SU-DHL-6 (cell line): ENCODE data around the gene SPNS3.

ENCODE experiments used
- H2AFZ ChIP-seq: fragments of 200-600 bp; sonication (generic); 2 replicates; pipeline ENCODE4 v1.6.1; 2014; ENCODE audit warnings: low read depth, mild to moderate bottlenecking, moderate library complexity, mixed read lengths, antibody characterized with exemption, low read length; ENCODE audit not compliant: severe bottlenecking
- H3F3A ChIP-seq: fragments of 200-600 bp; shearing (Covaris generic); 2 replicates; pipeline ENCODE4 v1.6.0; 2016; ENCODE audit warnings: antibody characterized with exemption, mild to moderate bottlenecking; ENCODE audit not compliant: insufficient read depth
- H3K27ac ChIP-seq: fragments of 200-600 bp; sonication (generic); 2 replicates; pipeline ENCODE4 v1.5.1; 2016; ENCODE audit warnings: low read depth, mild to moderate bottlenecking, low read length, moderate library complexity, mixed read lengths
- H3K27me3 ChIP-seq: fragments of 200-600 bp; sonication (generic), shearing (Covaris generic); 2 replicates; pipeline ENCODE4 v1.6.0; 2014; ENCODE audit warnings: mild to moderate bottlenecking, low read length
- H3K36me3 ChIP-seq: fragments of 200-600 bp; sonication (generic); 2 replicates; pipeline ENCODE4 v1.6.1; 2014; ENCODE audit warnings: mild to moderate bottlenecking, low read length, mixed read lengths
- H3K4me2 ChIP-seq: fragments of 300-600, 200-600 bp; shearing (Covaris generic), sonication (generic); 2 replicates; pipeline ENCODE4 v1.6.0; 2014; ENCODE audit warnings: low read length, low read depth, mild to moderate bottlenecking; ENCODE audit not compliant: poor library complexity, severe bottlenecking
- H3K4me3 ChIP-seq: fragments of 200-600 bp; sonication (generic); 2 replicates; pipeline ENCODE4 v1.5.1; 2014; ENCODE audit warnings: antibody characterized with exemption, low read length, mild to moderate bottlenecking, mixed read lengths; ENCODE audit not compliant: insufficient read depth, poor library complexity, severe bottlenecking
- H3K79me2 ChIP-seq: fragments of 200-600 bp; sonication (generic); 2 replicates; pipeline ENCODE4 v1.6.1; 2014; ENCODE audit warnings: mild to moderate bottlenecking, low read length, moderate library complexity; ENCODE audit not compliant: insufficient read depth
- H3K9ac ChIP-seq: fragments of 200-600 bp; sonication (generic); 2 replicates; pipeline ENCODE4 v1.7.0; 2014; ENCODE audit warnings: mild to moderate bottlenecking, low read length
- H3K9me2 ChIP-seq: fragments of 200-600 bp; sonication (generic); replicated peaks from 2 replicates; pipeline ENCODE4 v1.6.1; 2014; ENCODE audit warnings: low read length; ENCODE audit not compliant: insufficient read depth
- H3K9me3 ChIP-seq: fragments of 200-600 bp; sonication (generic); 2 replicates; pipeline ENCODE4 v1.6.1; 2014; ENCODE audit warnings: low read length, mixed read lengths; ENCODE audit not compliant: insufficient read depth
- H4K20me1 ChIP-seq: fragments of 200-600 bp; sonication (generic); 2 replicates; pipeline ENCODE4 v1.6.1; 2014; ENCODE audit warnings: low read depth, mild to moderate bottlenecking, antibody characterized with exemption, low read length, moderate library complexity, mixed read lengths
- EZH2phosphoT487 ChIP-seq: fragments of 200-600 bp; sonication (generic), shearing (Covaris generic); conservative IDR thresholded peaks from 2 replicates; pipeline ENCODE4 v1.6.1; 2018; ENCODE audit warnings: mild to moderate bottlenecking, antibody characterized with exemption, low read length, moderate library complexity, mixed read lengths
- TF ChIP-seq, protein P1 (sequence below): fragments of 200-600 bp; sonication (generic); IDR thresholded peaks from one replicate; pipeline ENCODE4 v1.5.1; 2017; ENCODE audit warnings: antibody characterized with exemption, mild to moderate bottlenecking, low read length, moderate library complexity; ENCODE audit not compliant: insufficient read depth, poor library complexity, severe bottlenecking

SPNS3 gene

DNA sequence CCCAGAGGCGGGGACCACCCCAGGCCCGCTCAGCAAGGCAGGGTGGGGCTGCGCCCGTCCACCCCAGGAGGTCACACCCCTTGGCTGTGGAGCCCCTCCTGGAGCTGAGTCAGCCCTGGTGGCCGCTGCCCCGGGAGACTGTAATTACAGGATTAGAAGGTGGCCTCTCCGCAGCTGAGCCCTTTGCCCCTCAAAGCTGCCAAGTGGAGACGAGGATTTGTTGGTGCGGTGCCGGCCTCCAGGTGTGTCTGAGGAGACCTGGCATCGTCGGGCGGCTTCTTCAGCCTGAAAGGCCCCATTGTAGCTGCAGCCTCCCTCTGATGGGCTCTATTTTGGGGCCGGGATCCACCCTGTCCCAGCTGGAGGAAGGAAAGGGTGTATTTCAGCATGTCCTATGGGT lies 42.3 kb downstream of the SPNS3 start:
- Histone ChIP-seq H3K27me3 (no peaks in the 10 kb centered on the region), H4K20me1 (no peaks in the 10 kb centered on the region), H3F3A (no peaks in the 10 kb centered on the region), H3K9ac (no peak overlapping the region), H3K9me3 (no peaks in the 10 kb centered on the region), H3K4me2 (no peak overlapping the region), H3K4me3 (no peak overlapping the region), H3K36me3 (no peaks in the 10 kb centered on the region), H2AFZ (no peak overlapping the region), H3K79me2 (no peaks in the 10 kb centered on the region), H3K27ac (no peak overlapping the region), H3K9me2 (no peaks in the 10 kb centered on the region)
- TF ChIP-seq, protein P1, sequence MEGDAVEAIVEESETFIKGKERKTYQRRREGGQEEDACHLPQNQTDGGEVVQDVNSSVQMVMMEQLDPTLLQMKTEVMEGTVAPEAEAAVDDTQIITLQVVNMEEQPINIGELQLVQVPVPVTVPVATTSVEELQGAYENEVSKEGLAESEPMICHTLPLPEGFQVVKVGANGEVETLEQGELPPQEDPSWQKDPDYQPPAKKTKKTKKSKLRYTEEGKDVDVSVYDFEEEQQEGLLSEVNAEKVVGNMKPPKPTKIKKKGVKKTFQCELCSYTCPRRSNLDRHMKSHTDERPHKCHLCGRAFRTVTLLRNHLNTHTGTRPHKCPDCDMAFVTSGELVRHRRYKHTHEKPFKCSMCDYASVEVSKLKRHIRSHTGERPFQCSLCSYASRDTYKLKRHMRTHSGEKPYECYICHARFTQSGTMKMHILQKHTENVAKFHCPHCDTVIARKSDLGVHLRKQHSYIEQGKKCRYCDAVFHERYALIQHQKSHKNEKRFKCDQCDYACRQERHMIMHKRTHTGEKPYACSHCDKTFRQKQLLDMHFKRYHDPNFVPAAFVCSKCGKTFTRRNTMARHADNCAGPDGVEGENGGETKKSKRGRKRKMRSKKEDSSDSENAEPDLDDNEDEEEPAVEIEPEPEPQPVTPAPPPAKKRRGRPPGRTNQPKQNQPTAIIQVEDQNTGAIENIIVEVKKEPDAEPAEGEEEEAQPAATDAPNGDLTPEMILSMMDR: no peak
- TF ChIP-seq EZH2phosphoT487: no peak

DNA sequence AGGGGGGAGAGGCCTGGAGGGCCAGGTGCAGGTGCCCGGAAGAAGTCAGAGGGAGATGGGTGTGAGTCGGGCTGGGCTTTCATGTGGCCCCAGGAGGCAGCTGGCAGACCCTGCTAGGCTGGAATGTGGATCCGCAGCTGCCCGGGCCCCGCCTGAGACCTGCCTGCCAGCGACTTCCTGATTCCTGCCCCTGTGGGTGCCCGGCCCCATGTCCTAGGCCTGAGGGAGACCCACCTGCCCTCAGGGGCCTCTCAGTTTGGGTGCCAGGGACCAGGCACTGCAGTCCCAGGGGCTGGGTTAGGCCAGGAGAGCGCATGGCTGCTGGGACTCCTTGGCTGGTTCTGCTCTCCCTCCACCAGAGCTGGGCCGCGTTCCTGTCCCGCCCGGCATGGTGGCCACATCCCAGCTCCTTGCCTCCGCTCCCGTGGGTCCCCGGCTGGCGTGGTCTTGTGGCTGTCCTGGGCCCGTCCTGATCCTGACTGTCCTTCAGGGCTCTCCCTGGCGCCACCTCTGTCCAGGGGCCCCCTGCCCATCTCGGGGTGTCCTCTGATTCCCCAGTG lies 42.9 kb downstream of the SPNS3 start:
- no peaks in the 10 kb centered on the region for H3K79me2 ChIP-seq

DNA sequence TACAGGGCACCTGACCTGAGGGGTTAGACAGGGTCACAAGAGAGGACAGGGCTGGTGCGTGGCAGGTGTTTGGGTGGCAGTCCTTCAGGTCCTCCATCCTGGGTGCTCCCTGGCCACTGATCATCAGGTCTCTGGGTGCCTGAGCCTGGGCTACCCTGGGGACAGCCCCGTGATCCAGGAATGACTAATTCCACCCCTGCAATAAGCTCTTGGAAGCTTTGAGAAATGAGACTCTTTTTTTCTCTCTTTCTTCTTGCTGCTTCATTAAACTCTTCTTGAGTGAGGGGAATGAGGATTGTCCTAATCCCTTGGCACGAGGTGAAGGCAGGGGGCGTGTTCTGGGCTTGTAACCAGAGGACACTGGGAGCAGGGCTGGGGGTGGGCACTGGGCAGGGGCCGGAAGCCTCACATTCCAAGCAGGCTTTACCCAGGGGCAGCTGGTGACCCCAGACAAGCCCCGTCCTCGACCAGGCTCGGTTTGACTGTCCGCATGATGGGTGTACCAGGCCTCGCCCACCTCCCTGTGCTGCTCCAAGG lies 43.6 kb downstream of the SPNS3 start:
- Histone ChIP-seq H3K79me2 (no peaks in the 10 kb centered on the region), H3K4me2 (no peak overlapping the region), H4K20me1 (no peaks in the 10 kb centered on the region), H3K4me3 (no peak overlapping the region), H3K27ac (no peak overlapping the region), H3K9ac (no peak overlapping the region), H3K36me3 (no peaks in the 10 kb centered on the region), H3K27me3 (no peaks in the 10 kb centered on the region), H3K9me3 (no peaks in the 10 kb centered on the region), H3F3A (no peaks in the 10 kb centered on the region), H2AFZ (no peak overlapping the region), H3K9me2 (no peaks in the 10 kb centered on the region)
- TF ChIP-seq, protein P1: no peak
- no peak for TF ChIP-seq EZH2phosphoT487

More for the DNA sequence above, 42.9 kb downstream of the SPNS3 start:
- Histone ChIP-seq H3F3A (no peaks in the 10 kb centered on the region), H3K4me3 (no peak overlapping the region), H3K27ac (no peak overlapping the region), H4K20me1 (no peaks in the 10 kb centered on the region), H2AFZ (no peak overlapping the region), H3K9ac (no peak overlapping the region), H3K4me2 (no peak overlapping the region), H3K9me3 (no peaks in the 10 kb centered on the region), H3K36me3 (no peaks in the 10 kb centered on the region), H3K27me3 (no peaks in the 10 kb centered on the region), H3K9me2 (no peaks in the 10 kb centered on the region)
- TF ChIP-seq EZH2phosphoT487: no peak
- TF ChIP-seq, protein P1: no peak
